Uterus (tissue), 4 donors: ENCODE results near the gene VWC2. TPM values are rescaled to one million over a fixed set of nuclear protein-coding genes. Genes with fewer than 3 reads are reported as not detected.

Experiments
- DNase-seq, 2 donors: peaks; one replicate each; pipeline ENCODE4 v3.0.0-alpha.2; 2019 to 2020
- H3K27ac ChIP-seq, 2 donors: fragments of 200-600 bp; sonication (generic); 1 replicate in 1 of 2; 2 replicates in 1 of 2; pipeline ENCODE4 v1.5.1; 2016 to 2018
- H3K27me3 ChIP-seq, 2 donors: fragments of 200-600 bp; sonication (generic); one replicate each; pipeline ENCODE4 v1.5.1; 2018 to 2019; ENCODE audit warnings: control low read depth in 1 of 2
- H3K36me3 ChIP-seq, 2 donors: fragments of 200-600 bp; sonication (generic); one replicate each; pipeline ENCODE4 v1.5.1; 2019; ENCODE audit warnings: control low read depth in 1 of 2
- H3K4me1 ChIP-seq, 2 donors: fragments of 200-600 bp; sonication (generic); one replicate each; pipeline ENCODE4 v1.5.1; 2018 to 2019; ENCODE audit warnings: control low read depth in 1 of 2
- H3K4me3 ChIP-seq, 2 donors: fragments of 200-600 bp; sonication (generic); 1 replicate in 1 of 2; 2 replicates in 1 of 2; pipeline ENCODE4 v1.5.1; 2018 to 2019; ENCODE audit warnings: mild to moderate bottlenecking in 1 of 2
- H3K9me3 ChIP-seq, 2 donors: fragments of 200-600 bp; sonication (generic); one replicate each; pipeline ENCODE4 v1.5.1; 2019; ENCODE audit warnings: control low read depth in 1 of 2
- POLR2A ChIP-seq, 2 donors: fragments of 450-650 bp; IDR thresholded peaks; one replicate each; pipeline ENCODE4 v1.6.1; 2016; ENCODE audit warnings: antibody characterized with exemption in 2 of 2, mild to moderate bottlenecking in 1 of 2, moderate library complexity in 1 of 2
- intact Hi-C: fragments of 100-400 bp; cut with DNase I; formaldehyde crosslinking; loops from one replicate; pipeline ENCODE4 v1.15.1; 2023; ENCODE audit warnings: low total_unique reads
- total RNA-seq, 4 donors: library from RNA; depleted of rRNA in 3 of 4; stranded (reverse); fragments of >200 nt in 3 of 4; gene quantifications; one replicate each; pipeline versions ENCODE4 v1.1.0 to v1.2.4, GENCODE V29; 2014 to 2023
- TF ChIP-seq, protein P1 (sequence below), 4 experiments: fragments of 200-600 bp in 2 of 4; fragments of 450-650 bp in 2 of 4; sonication (generic) in 2 of 4; IDR thresholded peaks; one replicate each; pipeline ENCODE4 v1.5.1; 2016 to 2019; ENCODE audit warnings: antibody characterized with exemption in 4 of 4, mild to moderate bottlenecking in 2 of 4, moderate library complexity in 1 of 4
- donor health status: DM: yes; HTN: yes; CAD: no.

Gene VWC2
- total RNA-seq, 4 donors from 2014 or later: under 0.01 to 1.9 (median 0.91) TPM; not detected in 1

DNA sequence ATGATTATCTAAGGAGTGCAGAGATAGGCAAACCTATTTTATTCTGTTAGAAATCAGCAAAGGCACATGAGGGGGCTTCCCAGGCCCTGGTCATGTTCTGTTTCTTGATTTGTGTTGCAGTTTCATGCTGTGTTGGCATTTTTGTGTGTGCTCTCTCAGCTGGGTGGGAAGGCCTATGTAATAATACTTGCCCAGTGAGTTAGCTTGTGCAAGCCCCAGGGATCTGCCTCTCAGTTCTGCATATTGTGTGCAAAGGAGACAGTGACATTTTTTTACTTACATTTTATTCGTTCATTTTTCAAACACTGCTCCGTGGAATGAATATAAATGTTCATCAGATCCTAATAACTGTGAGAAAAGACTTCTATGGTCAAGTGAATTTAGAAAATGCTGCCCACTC lies 119.0 kb downstream of the VWC2 start:
- no peaks in the 10 kb centered on the region for H3K36me3 ChIP-seq
- no peak overlapping the region for H3K27ac ChIP-seq
- H3K4me1 ChIP-seq: no peaks in the 10 kb centered on the region
- intact Hi-C loops: no loop called here
- no peak overlapping the region for H3K4me3 ChIP-seq
- peaks cover 0 to 3% of the 10 kb centered on the region in 2 donors for H3K9me3 ChIP-seq
- H3K27me3 ChIP-seq: no peaks in the 10 kb centered on the region
- TF ChIP-seq, protein P1, sequence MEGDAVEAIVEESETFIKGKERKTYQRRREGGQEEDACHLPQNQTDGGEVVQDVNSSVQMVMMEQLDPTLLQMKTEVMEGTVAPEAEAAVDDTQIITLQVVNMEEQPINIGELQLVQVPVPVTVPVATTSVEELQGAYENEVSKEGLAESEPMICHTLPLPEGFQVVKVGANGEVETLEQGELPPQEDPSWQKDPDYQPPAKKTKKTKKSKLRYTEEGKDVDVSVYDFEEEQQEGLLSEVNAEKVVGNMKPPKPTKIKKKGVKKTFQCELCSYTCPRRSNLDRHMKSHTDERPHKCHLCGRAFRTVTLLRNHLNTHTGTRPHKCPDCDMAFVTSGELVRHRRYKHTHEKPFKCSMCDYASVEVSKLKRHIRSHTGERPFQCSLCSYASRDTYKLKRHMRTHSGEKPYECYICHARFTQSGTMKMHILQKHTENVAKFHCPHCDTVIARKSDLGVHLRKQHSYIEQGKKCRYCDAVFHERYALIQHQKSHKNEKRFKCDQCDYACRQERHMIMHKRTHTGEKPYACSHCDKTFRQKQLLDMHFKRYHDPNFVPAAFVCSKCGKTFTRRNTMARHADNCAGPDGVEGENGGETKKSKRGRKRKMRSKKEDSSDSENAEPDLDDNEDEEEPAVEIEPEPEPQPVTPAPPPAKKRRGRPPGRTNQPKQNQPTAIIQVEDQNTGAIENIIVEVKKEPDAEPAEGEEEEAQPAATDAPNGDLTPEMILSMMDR (IDR thresholded peaks at IDR 0.05): no peak
- TF ChIP-seq POLR2A (IDR thresholded peaks at IDR 0.05): no peak
- DNase-seq: no peak

DNA sequence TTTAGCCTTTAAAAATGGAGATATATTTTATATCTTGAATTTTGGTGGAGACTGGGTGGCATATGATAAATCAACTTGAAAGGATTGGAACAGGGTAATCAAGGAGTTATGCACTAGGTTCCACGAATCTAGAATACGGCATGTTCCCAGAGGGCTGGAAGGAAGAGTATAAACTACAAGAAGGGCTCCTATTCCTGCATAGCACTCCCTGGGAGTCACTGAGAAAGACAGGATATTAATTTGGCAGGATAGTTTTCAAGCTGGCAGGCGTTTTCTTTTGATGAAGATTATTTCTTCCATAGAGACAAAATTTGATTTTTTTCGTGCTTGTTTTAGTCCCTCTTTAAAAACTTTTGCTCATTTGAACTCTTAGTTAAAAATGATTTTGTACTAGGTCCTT lies 119.7 kb downstream of the VWC2 start:
- Histone ChIP-seq H3K27ac (no peak overlapping the region), H3K4me1 (no peaks in the 10 kb centered on the region), H3K9me3 (peaks cover 0 to 3% of the 10 kb centered on the region in 2 donors), H3K4me3 (no peak overlapping the region), H3K36me3 (no peaks in the 10 kb centered on the region), H3K27me3 (no peaks in the 10 kb centered on the region)
- DNase-seq: no peak
- TF ChIP-seq, protein P1 (IDR thresholded peaks at IDR 0.05): no peak
- no peak for TF ChIP-seq POLR2A (IDR thresholded peaks at IDR 0.05)
- intact Hi-C loops: no loop called here

DNA sequence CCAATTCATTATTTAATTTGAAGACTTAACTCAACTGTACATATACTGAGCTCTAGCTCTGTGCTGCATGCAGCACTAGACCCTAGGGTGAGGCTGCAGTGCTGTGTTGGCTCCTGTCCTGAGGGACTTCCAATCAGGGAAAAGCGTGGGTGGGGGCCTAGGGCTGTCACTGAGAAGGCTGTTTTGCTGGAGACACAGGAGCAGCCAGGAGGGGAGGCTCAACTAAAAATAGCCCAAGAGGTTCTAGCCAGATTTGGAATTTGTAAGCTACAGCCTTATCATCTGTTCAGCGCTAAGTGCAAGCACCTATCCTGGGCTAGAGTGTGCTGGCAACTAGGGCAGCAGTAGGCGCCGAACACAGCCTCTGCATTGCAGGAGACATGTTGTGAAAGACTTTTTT lies 121.1 kb downstream of the VWC2 start:
- no peaks in the 10 kb centered on the region for H3K4me1 ChIP-seq
- intact Hi-C loops: no loop called here
- H3K27ac ChIP-seq: no peak overlapping the region
- DNase-seq: no peak
- H3K4me3 ChIP-seq: no peak overlapping the region
- peaks cover 0 to 3% of the 10 kb centered on the region in 2 donors for H3K9me3 ChIP-seq
- H3K36me3 ChIP-seq: no peaks in the 10 kb centered on the region
- H3K27me3 ChIP-seq: no peaks in the 10 kb centered on the region
- TF ChIP-seq POLR2A (IDR thresholded peaks at IDR 0.05): no peak
- TF ChIP-seq, protein P1 (IDR thresholded peaks at IDR 0.05): no peak

DNA sequence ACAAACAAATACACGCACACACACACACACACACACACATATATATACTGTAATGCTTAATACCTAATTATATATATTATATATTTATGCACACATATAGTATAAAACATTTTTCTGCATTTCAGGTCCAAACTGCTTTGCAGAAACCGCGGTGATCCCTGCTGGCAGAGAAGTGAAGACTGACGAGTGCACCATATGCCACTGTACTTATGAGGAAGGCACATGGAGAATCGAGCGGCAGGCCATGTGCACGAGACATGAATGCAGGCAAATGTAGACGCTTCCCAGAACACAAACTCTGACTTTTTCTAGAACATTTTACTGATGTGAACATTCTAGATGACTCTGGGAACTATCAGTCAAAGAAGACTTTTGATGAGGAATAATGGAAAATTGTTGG lies 138.5 kb downstream of the VWC2 start:
- no peaks in the 10 kb centered on the region for H3K36me3 ChIP-seq
- TF ChIP-seq POLR2A (IDR thresholded peaks at IDR 0.05): no peak
- TF ChIP-seq, protein P1 (IDR thresholded peaks at IDR 0.05): no peak
- H3K27ac ChIP-seq: no peak overlapping the region
- H3K27me3 ChIP-seq: no peaks in the 10 kb centered on the region
- H3K4me1 ChIP-seq: no peaks in the 10 kb centered on the region
- no peak overlapping the region for H3K4me3 ChIP-seq
- no peaks in the 10 kb centered on the region for H3K9me3 ChIP-seq
- no peak for DNase-seq
- intact Hi-C loops: no loop called here

DNA sequence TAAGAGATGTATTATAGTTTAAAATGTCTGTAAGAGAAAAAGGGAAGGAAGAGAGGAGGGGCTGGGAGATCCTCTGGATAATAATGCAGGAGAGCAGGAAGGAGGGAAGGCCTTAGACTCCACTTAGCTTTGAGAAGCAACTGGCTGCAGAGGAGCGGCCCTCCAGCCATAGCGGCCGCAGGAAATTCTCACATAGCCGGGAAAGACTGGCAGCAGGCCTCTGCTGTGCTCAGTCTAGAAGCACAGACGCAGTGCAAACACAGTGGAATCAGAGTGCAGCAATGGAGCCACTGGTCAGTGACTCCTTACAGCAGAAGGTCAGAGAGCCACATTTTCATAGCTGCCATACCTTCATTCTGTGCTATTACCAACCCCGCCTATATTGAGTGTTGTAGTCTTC lies 153.3 kb downstream of the VWC2 start:
- H3K27me3 ChIP-seq: no peaks in the 10 kb centered on the region
- no peak overlapping the region for H3K27ac ChIP-seq
- H3K9me3 ChIP-seq: no peaks in the 10 kb centered on the region
- no peaks in the 10 kb centered on the region for H3K4me1 ChIP-seq
- no peak for DNase-seq
- no peaks in the 10 kb centered on the region for H3K36me3 ChIP-seq
- TF ChIP-seq POLR2A (IDR thresholded peaks at IDR 0.05): no peak
- TF ChIP-seq, protein P1 (IDR thresholded peaks at IDR 0.05): no peak
- no peak overlapping the region for H3K4me3 ChIP-seq
- intact Hi-C loops: no loop called here
